Measurements from ENCODE around the gene RAMACL.
A peak's percentile ranks its signal among the peaks of the same experiment; 100 is the strongest.
"Not testable (repeated sequence)": the region's sequence is repeated elsewhere in the genome, so short reads cannot be mapped to it uniquely, and the experiment has no call there.

The RAMACL gene

GRCh38 chr6:166555086-166555485 is 31.4 kb downstream of the RAMACL start:
- no peak for ATAC-seq
- no peak for DNase-seq

GRCh38 chr6:166554316-166554715 is 32.2 kb downstream of the RAMACL start:
- DNase-seq (no peak), ATAC-seq (no peak)

GRCh38 chr6:166553563-166554271 is 32.8 kb downstream of the RAMACL start:
- DNase-seq (no peak), ATAC-seq (no peak)

- ATAC-seq: no peak
- no peak for DNase-seq
These were observed 33.9 kb downstream of the RAMACL start for GRCh38 chr6:166552600-166552999.

- DNase-seq (no peak), ATAC-seq (no peak)
These were observed 34.6 kb downstream of the RAMACL start for GRCh38 chr6:166551754-166552495.

- ATAC-seq: no peak
- DNase-seq: no peak
These were observed 39.8 kb downstream of the RAMACL start for GRCh38 chr6:166546653-166547052.

- ATAC-seq: no peak
- DNase-seq: no peak
These were observed 41.1 kb downstream of the RAMACL start for GRCh38 chr6:166545156-166546034.

GRCh38 chr6:166544296-166544605 is 42.2 kb downstream of the RAMACL start:
- ATAC-seq: no peak
- no peak for DNase-seq

GRCh38 chr6:166543603-166544295 is 42.7 kb downstream of the RAMACL start:
- DNase-seq: no peak

GRCh38 chr6:166542580-166542912 is 43.9 kb downstream of the RAMACL start:
- no peak for ATAC-seq
- DNase-seq: no peak

More at GRCh38 chr6:166543603-166544295, 42.7 kb downstream of the RAMACL start:
- no peak for ATAC-seq

GRCh38 chr6:166541876-166542579 is 44.5 kb downstream of the RAMACL start:
- ATAC-seq (no peak), DNase-seq (no peak)

- no peak for ATAC-seq
- no peak for DNase-seq
These were observed 45.1 kb downstream of the RAMACL start for GRCh38 chr6:166541366-166541765.

- ATAC-seq (peak; percentile 86), DNase-seq (peak; percentile 40)
These were observed 45.7 kb downstream of the RAMACL start for GRCh38 chr6:166540631-166541331.

GRCh38 chr6:166539543-166539942 is 46.9 kb downstream of the RAMACL start:
- no peak for DNase-seq

GRCh38 chr6:166539011-166539385 is 47.5 kb downstream of the RAMACL start:
- DNase-seq, ATAC-seq: not testable (repeated sequence)

More at GRCh38 chr6:166539543-166539942, 46.9 kb downstream of the RAMACL start:
- no peak for ATAC-seq

GRCh38 chr6:166538297-166539010 is 48.0 kb downstream of the RAMACL start:
- no peak for ATAC-seq

GRCh38 chr6:166534658-166535406 is 51.6 kb downstream of the RAMACL start:
- no peak for ATAC-seq

More at GRCh38 chr6:166538297-166539010, 48.0 kb downstream of the RAMACL start:
- no peak for DNase-seq

GRCh38 chr6:166533205-166533824 is 53.2 kb downstream of the RAMACL start:
- ATAC-seq (no peak), DNase-seq (no peak)

More at GRCh38 chr6:166534658-166535406, 51.6 kb downstream of the RAMACL start:
- no peak for DNase-seq
